Measurements from ENCODE around the gene HLA-DMB. TPM values are rescaled to one million over a fixed set of nuclear protein-coding genes. Genes with fewer than 3 reads are reported as not detected.

The HLA-DMB gene
- polyA plus RNA-seq, 4 donors, result 22.8 to 60.5 (median 29.8) TPM

- H3K27ac ChIP-seq (ENCODE audit: low read depth in 1 of 3, low read length in 2 of 3), result no peak overlapping the region
- no peaks in the 10 kb centered on the region for H3K36me3 ChIP-seq (ENCODE audit: control insufficient read depth in 3 of 3, insufficient read depth in 2 of 3, low read depth in 1 of 3, low read length in 3 of 3)
- H3K27me3 ChIP-seq (ENCODE audit: control insufficient read depth in 3 of 3, insufficient read depth in 3 of 3, low read length in 3 of 3), result no peaks in the 10 kb centered on the region
- FAIRE-seq (no peak), DNase-seq (no peak)
- no peaks in the 10 kb centered on the region for H3K4me1 ChIP-seq (ENCODE audit: control insufficient read depth in 3 of 3, insufficient read depth in 2 of 3, low read depth in 1 of 3, low read length in 2 of 3)
- H3K4me3 ChIP-seq (ENCODE audit: low read depth in 1 of 3, low read length in 3 of 3), result no peak overlapping the region
- H3K9me3 ChIP-seq (ENCODE audit: control insufficient read depth in 2 of 2, insufficient read depth in 1 of 2, low read depth in 1 of 2, low read length in 1 of 2), result no peaks in the 10 kb centered on the region
- 63 to 88% (median 76%) methylated on average over 5 of the region's 5 CpGs for whole genome bisulfite sequencing, 3 donors
Observed at GRCh38 chr6:32960563-32960962, 19.7 kb upstream of the HLA-DMB start.

GRCh38 chr6:32956176-32956575 is 15.3 kb upstream of the HLA-DMB start:
- Histone ChIP-seq H3K36me3 (ENCODE audit: control insufficient read depth in 3 of 3, insufficient read depth in 2 of 3, low read depth in 1 of 3, low read length in 3 of 3) (no peaks in the 10 kb centered on the region), H3K4me1 (ENCODE audit: control insufficient read depth in 3 of 3, insufficient read depth in 2 of 3, low read depth in 1 of 3, low read length in 2 of 3) (peaks cover 0 to 6% (median 3%) of the 10 kb centered on the region in 3 donors), H3K27me3 (ENCODE audit: control insufficient read depth in 3 of 3, insufficient read depth in 3 of 3, low read length in 3 of 3) (no peaks in the 10 kb centered on the region), H3K9me3 (ENCODE audit: control insufficient read depth in 2 of 2, insufficient read depth in 1 of 2, low read depth in 1 of 2, low read length in 1 of 2) (no peaks in the 10 kb centered on the region), H3K4me3 (ENCODE audit: low read depth in 1 of 3, low read length in 3 of 3) (no peak overlapping the region), H3K27ac (ENCODE audit: low read depth in 1 of 3, low read length in 2 of 3) (no peak overlapping the region)
- DNase-seq, result no peak
- 84 to 97% (median 86%) methylated on average over 2 of the region's 2 CpGs for WGBS, 3 donors
- FAIRE-seq, result no peak

- FAIRE-seq (no peak), DNase-seq (peak; percentile 59 to 79)
- H3K4me1 ChIP-seq (ENCODE audit: control insufficient read depth in 3 of 3, insufficient read depth in 2 of 3, low read depth in 1 of 3, low read length in 2 of 3), result peaks cover 0 to 6% (median 3%) of the 10 kb centered on the region in 3 donors
- no peak overlapping the region for H3K27ac ChIP-seq (ENCODE audit: low read depth in 1 of 3, low read length in 2 of 3)
- no peaks in the 10 kb centered on the region for H3K27me3 ChIP-seq (ENCODE audit: control insufficient read depth in 3 of 3, insufficient read depth in 3 of 3, low read length in 3 of 3)
- WGBS, 3 donors, result 8 to 28% (median 9%) methylated on average over 3 of the region's 3 CpGs
- no peaks in the 10 kb centered on the region for H3K9me3 ChIP-seq (ENCODE audit: control insufficient read depth in 2 of 2, insufficient read depth in 1 of 2, low read depth in 1 of 2, low read length in 1 of 2)
- H3K4me3 ChIP-seq (ENCODE audit: low read depth in 1 of 3, low read length in 3 of 3), result no peak overlapping the region
- H3K36me3 ChIP-seq (ENCODE audit: control insufficient read depth in 3 of 3, insufficient read depth in 2 of 3, low read depth in 1 of 3, low read length in 3 of 3), result peaks cover 0 to 2% (median 0%) of the 10 kb centered on the region in 3 donors
Observed at GRCh38 chr6:32954986-32955802, 14.4 kb upstream of the HLA-DMB start.

GRCh38 chr6:32954267-32954666 is 13.4 kb upstream of the HLA-DMB start:
- H3K36me3 ChIP-seq (ENCODE audit: control insufficient read depth in 3 of 3, insufficient read depth in 2 of 3, low read depth in 1 of 3, low read length in 3 of 3), result peaks cover 0 to 2% (median 0%) of the 10 kb centered on the region in 3 donors
- no peak for DNase-seq
- FAIRE-seq, result no peak

GRCh38 chr6:32953775-32954174 is 12.9 kb upstream of the HLA-DMB start:
- 32 to 66% (median 42%) methylated on average over 4 of the region's 4 CpGs for WGBS, 3 donors
- DNase-seq (peak in 1 of 2 donors; percentile 41), FAIRE-seq (no peak)
- Histone ChIP-seq H3K9me3 (ENCODE audit: control insufficient read depth in 2 of 2, insufficient read depth in 1 of 2, low read depth in 1 of 2, low read length in 1 of 2) (no peaks in the 10 kb centered on the region), H3K4me1 (ENCODE audit: control insufficient read depth in 3 of 3, insufficient read depth in 2 of 3, low read depth in 1 of 3, low read length in 2 of 3) (peaks cover 0 to 6% (median 3%) of the 10 kb centered on the region in 3 donors), H3K4me3 (ENCODE audit: low read depth in 1 of 3, low read length in 3 of 3) (no peak overlapping the region), H3K27me3 (ENCODE audit: control insufficient read depth in 3 of 3, insufficient read depth in 3 of 3, low read length in 3 of 3) (no peaks in the 10 kb centered on the region), H3K36me3 (ENCODE audit: control insufficient read depth in 3 of 3, insufficient read depth in 2 of 3, low read depth in 1 of 3, low read length in 3 of 3) (peaks cover 0 to 2% (median 0%) of the 10 kb centered on the region in 3 donors), H3K27ac (ENCODE audit: low read depth in 1 of 3, low read length in 2 of 3) (peak overlapping the region in 1 of 3 donors; percentile 38)

More at GRCh38 chr6:32954267-32954666, 13.4 kb upstream of the HLA-DMB start:
- Histone ChIP-seq H3K27me3 (ENCODE audit: control insufficient read depth in 3 of 3, insufficient read depth in 3 of 3, low read length in 3 of 3) (no peaks in the 10 kb centered on the region), H3K9me3 (ENCODE audit: control insufficient read depth in 2 of 2, insufficient read depth in 1 of 2, low read depth in 1 of 2, low read length in 1 of 2) (no peaks in the 10 kb centered on the region), H3K4me3 (ENCODE audit: low read depth in 1 of 3, low read length in 3 of 3) (no peak overlapping the region), H3K27ac (ENCODE audit: low read depth in 1 of 3, low read length in 2 of 3) (no peak overlapping the region), H3K4me1 (ENCODE audit: control insufficient read depth in 3 of 3, insufficient read depth in 2 of 3, low read depth in 1 of 3, low read length in 2 of 3) (peaks cover 0 to 6% (median 3%) of the 10 kb centered on the region in 3 donors)
- 73 to 91% (median 85%) methylated on average over 4 of the region's 4 CpGs for WGBS, 3 donors

GRCh38 chr6:32952817-32953739 is 12.2 kb upstream of the HLA-DMB start, which contains the start of gene HLA-DMA:
Gene HLA-DMA, minus strand, starts transcription at chr6:32953097. Its CDS starts 61 bp downstream, at chr6:32953036.
- Histone ChIP-seq H3K27me3 (ENCODE audit: control insufficient read depth in 3 of 3, insufficient read depth in 3 of 3, low read length in 3 of 3) (no peaks in the 10 kb centered on the region), H3K4me1 (ENCODE audit: control insufficient read depth in 3 of 3, insufficient read depth in 2 of 3, low read depth in 1 of 3, low read length in 2 of 3) (peaks cover 0 to 6% (median 3%) of the 10 kb centered on the region in 3 donors), H3K9me3 (ENCODE audit: control insufficient read depth in 2 of 2, insufficient read depth in 1 of 2, low read depth in 1 of 2, low read length in 1 of 2) (no peaks in the 10 kb centered on the region), H3K36me3 (ENCODE audit: control insufficient read depth in 3 of 3, insufficient read depth in 2 of 3, low read depth in 1 of 3, low read length in 3 of 3) (peaks cover 0 to 2% (median 0%) of the 10 kb centered on the region in 3 donors), H3K27ac (ENCODE audit: low read depth in 1 of 3, low read length in 2 of 3) (peak within 1 kb of the TSS; percentile 19 to 66 (median 64)), H3K4me3 (ENCODE audit: low read depth in 1 of 3, low read length in 3 of 3) (peak within 1 kb of the TSS in 2 of 3 donors; percentile 24 to 52)
- DNase-seq, result peak; percentile 92 to 99
- 14 to 26% (median 18%) methylated on average over 10 of the region's 10 CpGs for WGBS, 3 donors
- peak; percentile 83 for FAIRE-seq

GRCh38 chr6:32950449-32950848 is 9.6 kb upstream of the HLA-DMB start:
- no peak overlapping the region for H3K27ac ChIP-seq (ENCODE audit: low read depth in 1 of 3, low read length in 2 of 3)
- 89 to 96% (median 90%) methylated on average over 8 of the region's 8 CpGs for WGBS, 3 donors

GRCh38 chr6:32950010-32950409 is 9.2 kb upstream of the HLA-DMB start:
- 93 to 98% (median 96%) methylated on average over 3 of the region's 3 CpGs for WGBS, 3 donors
- no peak overlapping the region for H3K27ac ChIP-seq (ENCODE audit: low read depth in 1 of 3, low read length in 2 of 3)
- H3K36me3 ChIP-seq (ENCODE audit: control insufficient read depth in 3 of 3, insufficient read depth in 2 of 3, low read depth in 1 of 3, low read length in 3 of 3), result peaks cover 0 to 2% (median 0%) of the 10 kb centered on the region in 3 donors
- H3K4me3 ChIP-seq (ENCODE audit: low read depth in 1 of 3, low read length in 3 of 3), result no peak overlapping the region
- H3K27me3 ChIP-seq (ENCODE audit: control insufficient read depth in 3 of 3, insufficient read depth in 3 of 3, low read length in 3 of 3), result no peaks in the 10 kb centered on the region
- DNase-seq (no peak), FAIRE-seq (no peak)
- H3K4me1 ChIP-seq (ENCODE audit: control insufficient read depth in 3 of 3, insufficient read depth in 2 of 3, low read depth in 1 of 3, low read length in 2 of 3), result peaks cover 0 to 6% (median 4%) of the 10 kb centered on the region in 3 donors
- H3K9me3 ChIP-seq (ENCODE audit: control insufficient read depth in 2 of 2, insufficient read depth in 1 of 2, low read depth in 1 of 2, low read length in 1 of 2), result no peaks in the 10 kb centered on the region

More at GRCh38 chr6:32950449-32950848, 9.6 kb upstream of the HLA-DMB start:
- DNase-seq (no peak), FAIRE-seq (no peak)
- Histone ChIP-seq H3K36me3 (ENCODE audit: control insufficient read depth in 3 of 3, insufficient read depth in 2 of 3, low read depth in 1 of 3, low read length in 3 of 3) (peaks cover 0 to 2% (median 0%) of the 10 kb centered on the region in 3 donors), H3K4me3 (ENCODE audit: low read depth in 1 of 3, low read length in 3 of 3) (no peak overlapping the region), H3K27me3 (ENCODE audit: control insufficient read depth in 3 of 3, insufficient read depth in 3 of 3, low read length in 3 of 3) (no peaks in the 10 kb centered on the region), H3K9me3 (ENCODE audit: control insufficient read depth in 2 of 2, insufficient read depth in 1 of 2, low read depth in 1 of 2, low read length in 1 of 2) (no peaks in the 10 kb centered on the region), H3K4me1 (ENCODE audit: control insufficient read depth in 3 of 3, insufficient read depth in 2 of 3, low read depth in 1 of 3, low read length in 2 of 3) (peaks cover 0 to 6% (median 3%) of the 10 kb centered on the region in 3 donors)

Measured in small intestine (tissue), 7 donors.